HepG2 (cell line): ENCODE data around the gene ZNF211. TPM values are rescaled to one million over a fixed set of nuclear protein-coding genes. Genes with fewer than 3 reads are reported as not detected.

Experiments
- ATF7 ChIP-seq, 2 experiments: fragments of 450-650 bp in 1 of 2; sonication (generic) in 1 of 2; formaldehyde crosslinking in 1 of 2; IDR thresholded peaks; 2 replicates each; pipeline versions ENCODE4 v1.4.0 to v1.6.1; 2016 to 2020; ENCODE audit warnings: antibody characterized with exemption in 1 of 2, mild to moderate bottlenecking in 1 of 2, missing genetic modification reagents in 1 of 2
- DZIP1 ChIP-seq: sonication (generic); formaldehyde crosslinking; IDR thresholded peaks from 2 replicates; pipeline ENCODE4 v1.5.0; 2020; ENCODE audit warnings: mild to moderate bottlenecking, missing genetic modification reagents
- EEA1 ChIP-seq: sonication (generic); formaldehyde crosslinking; IDR thresholded peaks from 2 replicates; pipeline ENCODE4 v1.5.1; 2020; ENCODE audit warnings: mild to moderate bottlenecking, missing genetic modification reagents, borderline replicate concordance
- GPBP1L1 ChIP-seq: sonication (generic); formaldehyde crosslinking; IDR thresholded peaks from 2 replicates; pipeline ENCODE4 v1.5.0; 2020; ENCODE audit warnings: mild to moderate bottlenecking, missing genetic modification reagents
- HOXA9 ChIP-seq: sonication (generic); formaldehyde crosslinking; IDR thresholded peaks from 2 replicates; pipeline ENCODE4 v1.8.1; 2022; ENCODE audit warnings: missing genetic modification reagents, mild to moderate bottlenecking, moderate library complexity, borderline replicate concordance
- KDM6A ChIP-seq: IDR thresholded peaks from 2 replicates; pipeline ENCODE4 v1.6.1; 2016; ENCODE audit warnings: low read depth
- MIER3 ChIP-seq: IDR thresholded peaks from 2 replicates; pipeline ENCODE4 v1.6.1; 2016; ENCODE audit warnings: missing compliant biosample characterization, borderline replicate concordance
- PRDM4 ChIP-seq: sonication (generic); formaldehyde crosslinking; IDR thresholded peaks from 2 replicates; pipeline ENCODE4 v1.9.0; 2021; ENCODE audit warnings: missing genetic modification reagents, borderline replicate concordance
- RBM22 ChIP-seq: fragments of 200-400 bp; formaldehyde crosslinking; optimal IDR thresholded peaks from 2 replicates; pipeline ENCODE3; 2017; ENCODE audit warnings: mild to moderate bottlenecking, low read length, moderate library complexity
- REPIN1 ChIP-seq: sonication (generic); formaldehyde crosslinking; IDR thresholded peaks from 2 replicates; pipeline ENCODE4 v1.8.0; 2022; ENCODE audit warnings: missing genetic modification reagents, low read depth, mild to moderate bottlenecking, borderline replicate concordance
- SOX5 ChIP-seq: IDR thresholded peaks from 2 replicates; pipeline ENCODE4 v1.6.1; 2016; ENCODE audit warnings: borderline replicate concordance
- TRAFD1 ChIP-seq: sonication (generic); formaldehyde crosslinking; IDR thresholded peaks from 2 replicates; pipeline ENCODE4 v1.5.1; 2020; ENCODE audit warnings: missing genetic modification reagents, mild to moderate bottlenecking, borderline replicate concordance
- XBP1 ChIP-seq: sonication (generic); formaldehyde crosslinking; IDR thresholded peaks from 2 replicates; pipeline ENCODE4 v1.5.0; 2020; ENCODE audit warnings: missing genetic modification reagents
- YEATS2 ChIP-seq: sonication (generic); formaldehyde crosslinking; IDR thresholded peaks from 2 replicates; pipeline ENCODE4 v1.4.0; 2020; ENCODE audit warnings: missing genetic modification reagents, borderline replicate concordance
- ZNF251 ChIP-seq: sonication (generic); formaldehyde crosslinking; IDR thresholded peaks from 2 replicates; pipeline ENCODE4 v1.9.0; 2021; ENCODE audit warnings: mild to moderate bottlenecking, missing genetic modification reagents
- ZNF3 ChIP-seq: IDR thresholded peaks from 2 replicates; pipeline ENCODE4 v1.7.0; 2017; ENCODE audit warnings: inconsistent platforms
- ZNF431 ChIP-seq: sonication (generic); formaldehyde crosslinking; IDR thresholded peaks from 2 replicates; pipeline ENCODE4 v1.9.0; 2022; ENCODE audit warnings: missing genetic modification reagents, low read depth, mild to moderate bottlenecking, borderline replicate concordance
- ZNF547 ChIP-seq: sonication (generic); formaldehyde crosslinking; IDR thresholded peaks from 2 replicates; pipeline ENCODE4 v1.5.1; 2020; ENCODE audit warnings: mild to moderate bottlenecking, missing genetic modification reagents
- ZNF616 ChIP-seq: sonication (generic); formaldehyde crosslinking; IDR thresholded peaks from 2 replicates; pipeline ENCODE4 v1.5.0; 2020; ENCODE audit warnings: low read depth, mild to moderate bottlenecking, missing genetic modification reagents
- ZNF629 ChIP-seq: sonication (generic); formaldehyde crosslinking; conservative IDR thresholded peaks from 2 replicates; pipeline ENCODE4 v1.5.0; 2020; ENCODE audit warnings: missing genetic modification reagents
- ZNF891 ChIP-seq: sonication (generic); formaldehyde crosslinking; IDR thresholded peaks from 2 replicates; pipeline ENCODE4 v1.5.0; 2020; ENCODE audit warnings: mild to moderate bottlenecking, missing genetic modification reagents
- ZSCAN9 ChIP-seq: IDR thresholded peaks from 2 replicates; pipeline ENCODE4 v1.6.1; 2016; ENCODE audit warnings: borderline replicate concordance
- polyA plus RNA-seq, 8 experiments: library from polyadenylated mRNA; depleted of rRNA in 3 of 8; stranded (reverse) in 7 of 8; unstranded in 1 of 8; fragments of >200 nt; fragmentation: Illumina TruSeq in 4 of 8; extraction: Trizol in 4 of 8; gene quantifications; 2 replicates each; pipeline versions ENCODE4 v1.2.1 to v1.2.3, GENCODE V29; 2011 to 2016; ENCODE audit warnings: low read depth in 4 of 8, missing spikeins in 1 of 8, mixed read lengths in 1 of 8; ENCODE audit not compliant: insufficient read depth in 1 of 8
- total RNA-seq, 5 experiments: library from RNA; depleted of rRNA; stranded (reverse); fragments of >200 nt; fragmentation: Illumina TruSeq; extraction: Trizol; gene quantifications; 2 replicates each; pipeline ENCODE4 v1.2.3, GENCODE V29; 2016; ENCODE audit warnings: low read depth in 1 of 5

Gene ZNF211
- total and polyA plus RNA-seq, 2 of the 13 experiments (the other 11 are each of a cell fraction or from before 2014, with no cell fraction given) = 9.9 to 11.2 TPM

DNA sequence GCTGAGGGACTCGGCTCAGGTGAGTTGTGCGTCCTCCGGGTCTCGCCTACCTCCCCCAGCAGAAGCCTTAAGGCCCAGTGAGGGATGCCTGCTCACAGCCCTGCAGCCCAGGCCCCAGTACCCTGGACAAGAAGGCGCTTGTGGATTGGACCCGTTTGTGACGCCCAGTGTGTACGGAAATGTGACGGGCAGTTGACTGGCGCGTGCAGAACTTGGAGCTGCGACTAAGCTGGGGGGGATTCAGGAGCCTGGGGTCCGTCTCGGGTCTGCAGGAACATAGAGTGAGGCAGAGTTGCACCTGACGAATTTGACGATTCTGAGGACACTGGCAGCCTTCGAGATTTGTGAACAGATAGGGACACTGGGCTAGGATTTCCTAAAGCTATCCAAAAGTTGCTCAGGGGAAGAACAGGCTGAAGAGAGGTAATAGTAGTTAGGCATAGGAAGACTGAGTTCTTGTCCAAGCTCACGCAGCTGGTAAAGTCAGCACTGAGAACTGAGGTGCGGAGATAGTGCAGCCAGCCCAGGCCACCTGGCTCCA, 49.3 kb downstream of the ZNF211 start (continued):
- TF ChIP-seq ZNF431 (CRISPR knock-in tag) = no peak
- TF ChIP-seq ZNF547 (CRISPR knock-in tag) = no peak
- no peak for TF ChIP-seq GPBP1L1
- no peak for TF ChIP-seq RBM22
- no peak for TF ChIP-seq REPIN1 (CRISPR knock-in tag)
- no peak for TF ChIP-seq YEATS2 (CRISPR knock-in tag)
- 0 out of 2 replicates have a peak, but pooled peaks have one; percentile 12 for TF ChIP-seq TRAFD1 (CRISPR knock-in tag)
- TF ChIP-seq ZNF3 (CRISPR knock-in tag) = no peak
- peak; percentile 10; the same call in 1 of the 2 replicates for TF ChIP-seq EEA1 (CRISPR knock-in tag)
- TF ChIP-seq MIER3 (CRISPR knock-in tag) = no peak
- no peak for TF ChIP-seq HOXA9 (CRISPR knock-in tag)
- TF ChIP-seq DZIP1 (CRISPR knock-in tag) = 0 out of 2 replicates have a peak, but pooled peaks have one; percentile 30
- TF ChIP-seq ZSCAN9 (CRISPR knock-in tag) = no peak
- TF ChIP-seq ATF7 (IDR thresholded peaks at IDR 0.05) = no peak
- peak; percentile 56; the same call in 1 of the 2 replicates for TF ChIP-seq ATF7 (CRISPR knock-in tag; IDR thresholded peaks at IDR 0.05)
- no peak for TF ChIP-seq SOX5 (CRISPR knock-in tag)
- no peak for TF ChIP-seq KDM6A (CRISPR knock-in tag)
- TF ChIP-seq PRDM4 (CRISPR knock-in tag) = no peak
- TF ChIP-seq ZNF616 (CRISPR knock-in tag) = no peak
- no peak for TF ChIP-seq XBP1
- no peak for TF ChIP-seq ZNF629
- TF ChIP-seq ZNF891 (CRISPR knock-in tag) = peak; percentile 77; the same call in 1 of the 2 replicates
- no peak for TF ChIP-seq ZNF251 (CRISPR knock-in tag)
